DMS153 (cell line): Measurements from ENCODE around the gene EPHB1.

ENCODE experiments used
- DNase-seq: peaks from one replicate; lab custom pipeline; 2025; lab: John Stamatoyannopoulos, UW

The EPHB1 gene

GRCh38 chr3:135133905-135134683, 339.0 kb downstream of the EPHB1 start:
- DNase-seq = no peak

- DNase-seq = no peak
Observed at GRCh38 chr3:135134684-135135075, 339.6 kb downstream of the EPHB1 start.

GRCh38 chr3:135135445-135135844, 340.4 kb downstream of the EPHB1 start:
- DNase-seq = no peak

GRCh38 chr3:135136361-135137100, 341.5 kb downstream of the EPHB1 start:
- no peak for DNase-seq

- no peak for DNase-seq
Observed at GRCh38 chr3:135137296-135137695, 342.2 kb downstream of the EPHB1 start.

- no peak for DNase-seq
Observed at GRCh38 chr3:135138776-135139175, 343.7 kb downstream of the EPHB1 start.

- DNase-seq = no peak
Observed at GRCh38 chr3:135140591-135140990, 345.5 kb downstream of the EPHB1 start.

- DNase-seq = no peak
Observed at GRCh38 chr3:135141160-135141559, 346.1 kb downstream of the EPHB1 start.

GRCh38 chr3:135141672-135142071, 346.6 kb downstream of the EPHB1 start:
- DNase-seq = no peak

GRCh38 chr3:135142530-135142929, 347.5 kb downstream of the EPHB1 start:
- no peak for DNase-seq

GRCh38 chr3:135143474-135143873, 348.4 kb downstream of the EPHB1 start:
- no peak for DNase-seq

GRCh38 chr3:135145581-135145980, 350.5 kb downstream of the EPHB1 start:
- no peak for DNase-seq

GRCh38 chr3:135147657-135148056, 352.6 kb downstream of the EPHB1 start:
- no peak for DNase-seq

GRCh38 chr3:135148398-135149020, 353.4 kb downstream of the EPHB1 start:
- no peak for DNase-seq

- no peak for DNase-seq
Observed at GRCh38 chr3:135149707-135150681, 354.9 kb downstream of the EPHB1 start.

GRCh38 chr3:135154186-135154585, 359.1 kb downstream of the EPHB1 start:
- DNase-seq = no peak

- no peak for DNase-seq
Observed at GRCh38 chr3:135155228-135155627, 360.2 kb downstream of the EPHB1 start.

GRCh38 chr3:135155791-135156190, 360.7 kb downstream of the EPHB1 start:
- DNase-seq = no peak

GRCh38 chr3:135157045-135157740, 362.1 kb downstream of the EPHB1 start:
- DNase-seq = no peak

- DNase-seq = no peak
Observed at GRCh38 chr3:135158520-135158919, 363.5 kb downstream of the EPHB1 start.

GRCh38 chr3:135159681-135160247, 364.7 kb downstream of the EPHB1 start:
- no peak for DNase-seq
